Body of pancreas (tissue), 4 donors: ENCODE measurements around the gene KCNJ6.

ENCODE experiments used
- POLR2A ChIP-seq, 3 donors: fragments of 450-650 bp; IDR thresholded peaks; one replicate each; pipeline ENCODE4 v1.6.1; 2016; ENCODE audit warnings: antibody characterized with exemption in 3 of 3, mild to moderate bottlenecking in 2 of 3
- TF ChIP-seq, protein P1 (sequence below), 7 experiments: fragments of 450-650 bp in 4 of 7; fragments of 200-600 bp in 3 of 7; sonication (generic) in 3 of 7; IDR thresholded peaks; one replicate each; pipeline ENCODE4 v1.5.1; 2016 to 2019; ENCODE audit warnings: antibody characterized with exemption in 7 of 7

DNA sequence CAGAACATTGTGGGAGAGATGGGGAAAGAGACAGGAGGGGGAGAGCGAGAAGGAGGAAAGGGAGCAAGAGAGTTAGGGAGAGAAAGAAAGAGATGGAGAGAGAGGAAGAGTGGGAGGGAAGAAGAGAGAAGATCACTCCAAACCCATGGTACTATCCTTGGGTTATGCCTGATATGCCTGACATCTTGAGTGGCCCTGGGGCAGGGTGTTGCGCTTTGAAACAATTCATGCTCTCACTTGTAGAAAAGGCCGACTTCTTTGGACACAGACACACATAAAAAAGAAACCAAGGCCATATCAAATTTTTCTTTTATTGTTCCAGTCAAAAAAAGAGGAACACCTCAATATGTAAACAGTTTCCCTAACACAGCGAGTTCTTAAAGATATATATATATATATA lies 309.2 kb downstream of the KCNJ6 start:
- no peak for TF ChIP-seq POLR2A (IDR thresholded peaks at IDR 0.05)
- TF ChIP-seq, protein P1, sequence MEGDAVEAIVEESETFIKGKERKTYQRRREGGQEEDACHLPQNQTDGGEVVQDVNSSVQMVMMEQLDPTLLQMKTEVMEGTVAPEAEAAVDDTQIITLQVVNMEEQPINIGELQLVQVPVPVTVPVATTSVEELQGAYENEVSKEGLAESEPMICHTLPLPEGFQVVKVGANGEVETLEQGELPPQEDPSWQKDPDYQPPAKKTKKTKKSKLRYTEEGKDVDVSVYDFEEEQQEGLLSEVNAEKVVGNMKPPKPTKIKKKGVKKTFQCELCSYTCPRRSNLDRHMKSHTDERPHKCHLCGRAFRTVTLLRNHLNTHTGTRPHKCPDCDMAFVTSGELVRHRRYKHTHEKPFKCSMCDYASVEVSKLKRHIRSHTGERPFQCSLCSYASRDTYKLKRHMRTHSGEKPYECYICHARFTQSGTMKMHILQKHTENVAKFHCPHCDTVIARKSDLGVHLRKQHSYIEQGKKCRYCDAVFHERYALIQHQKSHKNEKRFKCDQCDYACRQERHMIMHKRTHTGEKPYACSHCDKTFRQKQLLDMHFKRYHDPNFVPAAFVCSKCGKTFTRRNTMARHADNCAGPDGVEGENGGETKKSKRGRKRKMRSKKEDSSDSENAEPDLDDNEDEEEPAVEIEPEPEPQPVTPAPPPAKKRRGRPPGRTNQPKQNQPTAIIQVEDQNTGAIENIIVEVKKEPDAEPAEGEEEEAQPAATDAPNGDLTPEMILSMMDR (IDR thresholded peaks at IDR 0.05) = no peak
